Gastrocnemius medialis (tissue), 4 donors: Measurements from ENCODE around the gene CACNA2D3. TPM values are rescaled to one million over a fixed set of nuclear protein-coding genes. Genes with fewer than 3 reads are reported as not detected.

Source experiments
- ATAC-seq, 2 donors: fragments of 150-250 bp; one replicate each; pipeline ENCODE4 v1.9.1; 2016
- DNase-seq, 2 donors: peaks; one replicate each; pipeline ENCODE4 v3.0.0-alpha.2; 2019
- H3K27ac ChIP-seq, 4 donors: fragments of 200-600 bp; sonication (generic); 1 replicate in 1 of 4; 2 replicates in 3 of 4; pipeline ENCODE4 v1.5.1; 2016 to 2018; ENCODE audit warnings: mild to moderate bottlenecking in 2 of 4, moderate library complexity in 1 of 4
- H3K27me3 ChIP-seq, 3 donors: fragments of 200-600 bp; sonication (generic) in 2 of 3; 1 replicate in 1 of 3; 2 replicates in 2 of 3; pipeline versions ENCODE4 v1.5.1 to v1.6.0; 2016 to 2019; ENCODE audit warnings: mild to moderate bottlenecking in 1 of 3, moderate library complexity in 1 of 3
- H3K36me3 ChIP-seq, 2 donors: fragments of 200-600 bp; sonication (generic) in 1 of 2; one replicate each; pipeline ENCODE4 v1.5.1; 2017 to 2018
- H3K4me1 ChIP-seq, 2 donors: fragments of 200-600 bp; sonication (generic) in 1 of 2; one replicate each; pipeline ENCODE4 v1.5.1; 2016 to 2017; ENCODE audit warnings: mild to moderate bottlenecking in 2 of 2
- H3K4me3 ChIP-seq, 4 donors: fragments of 200-600 bp; sonication (generic) in 3 of 4; 1 replicate in 1 of 4; 2 replicates in 3 of 4; pipeline ENCODE4 v1.5.1; 2016 to 2019; ENCODE audit warnings: mild to moderate bottlenecking in 2 of 4
- H3K9me3 ChIP-seq, 3 donors: fragments of 200-600 bp; sonication (generic) in 2 of 3; 1 replicate in 1 of 3; 2 replicates in 2 of 3; pipeline ENCODE4 v1.5.1; 2016 to 2019
- POLR2A ChIP-seq, 2 donors: fragments of 450-650 bp; IDR thresholded peaks; one replicate each; pipeline ENCODE4 v1.6.1; 2017; ENCODE audit warnings: antibody characterized with exemption in 2 of 2, mild to moderate bottlenecking in 2 of 2, moderate library complexity in 2 of 2
- in situ Hi-C, 4 donors: fragments of 200-750 bp; cut with MboI; loops; one replicate each; pipeline versions ENCODE4 v1.15.0 to v1.8.0; 2017; ENCODE audit warnings: low sequenced_read_pairs in 4 of 4
- intact Hi-C: fragments of 100-400 bp; cut with DNase I; formaldehyde crosslinking; loops from one replicate; pipeline ENCODE4 v1.15.1; 2023; ENCODE audit warnings: low total_unique reads
- total RNA-seq, 4 donors: library from RNA; depleted of rRNA; stranded (reverse); fragments of >200 nt; gene quantifications; one replicate each; pipeline versions ENCODE4 v1.1.0 to v1.2.3, GENCODE V29; 2016
- TF ChIP-seq, protein P1 (sequence below), 5 experiments: fragments of 450-650 bp in 3 of 5; fragments of 200-600 bp in 2 of 5; sonication (generic) in 2 of 5; IDR thresholded peaks in 4 of 5; conservative IDR thresholded peaks in 1 of 5; 1 replicate in 4 of 5; 2 replicates in 1 of 5; pipeline ENCODE4 v1.5.1; 2016 to 2019; ENCODE audit warnings: antibody characterized with exemption in 5 of 5, mild to moderate bottlenecking in 3 of 5, moderate library complexity in 3 of 5

Gene CACNA2D3
- total RNA-seq, 4 donors from 2014 or later: 4.7 to 14.4 (median 7.1) TPM

GRCh38 chr3:54705730-54706129, 583.4 kb downstream of the CACNA2D3 start:
- Histone ChIP-seq H3K27me3 (no peaks in the 10 kb centered on the region), H3K36me3 (no peaks in the 10 kb centered on the region), H3K4me3 (no peak overlapping the region), H3K9me3 (no peaks in the 10 kb centered on the region), H3K27ac (no peak overlapping the region), H3K4me1 (no peaks in the 10 kb centered on the region)
- no peak for TF ChIP-seq POLR2A (IDR thresholded peaks at IDR 0.05)
- TF ChIP-seq, protein P1, sequence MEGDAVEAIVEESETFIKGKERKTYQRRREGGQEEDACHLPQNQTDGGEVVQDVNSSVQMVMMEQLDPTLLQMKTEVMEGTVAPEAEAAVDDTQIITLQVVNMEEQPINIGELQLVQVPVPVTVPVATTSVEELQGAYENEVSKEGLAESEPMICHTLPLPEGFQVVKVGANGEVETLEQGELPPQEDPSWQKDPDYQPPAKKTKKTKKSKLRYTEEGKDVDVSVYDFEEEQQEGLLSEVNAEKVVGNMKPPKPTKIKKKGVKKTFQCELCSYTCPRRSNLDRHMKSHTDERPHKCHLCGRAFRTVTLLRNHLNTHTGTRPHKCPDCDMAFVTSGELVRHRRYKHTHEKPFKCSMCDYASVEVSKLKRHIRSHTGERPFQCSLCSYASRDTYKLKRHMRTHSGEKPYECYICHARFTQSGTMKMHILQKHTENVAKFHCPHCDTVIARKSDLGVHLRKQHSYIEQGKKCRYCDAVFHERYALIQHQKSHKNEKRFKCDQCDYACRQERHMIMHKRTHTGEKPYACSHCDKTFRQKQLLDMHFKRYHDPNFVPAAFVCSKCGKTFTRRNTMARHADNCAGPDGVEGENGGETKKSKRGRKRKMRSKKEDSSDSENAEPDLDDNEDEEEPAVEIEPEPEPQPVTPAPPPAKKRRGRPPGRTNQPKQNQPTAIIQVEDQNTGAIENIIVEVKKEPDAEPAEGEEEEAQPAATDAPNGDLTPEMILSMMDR (IDR thresholded peaks at IDR 0.05 in 4 of 5, conservative IDR thresholded peaks at IDR 0.05 in 1 of 5): no peak
- DNase-seq (no peak), ATAC-seq (no peak)
- in situ Hi-C loops: no loop called here
- intact Hi-C loops: no loop called here

- Histone ChIP-seq H3K4me1 (no peaks in the 10 kb centered on the region), H3K27ac (no peak overlapping the region), H3K4me3 (no peak overlapping the region), H3K36me3 (no peaks in the 10 kb centered on the region), H3K27me3 (no peaks in the 10 kb centered on the region), H3K9me3 (no peaks in the 10 kb centered on the region)
- DNase-seq: no peak
- no peak for TF ChIP-seq POLR2A (IDR thresholded peaks at IDR 0.05)
- TF ChIP-seq, protein P1 (IDR thresholded peaks at IDR 0.05 in 4 of 5, conservative IDR thresholded peaks at IDR 0.05 in 1 of 5): no peak
- in situ Hi-C loops: no loop called here
- no peak for ATAC-seq
- intact Hi-C loops: no loop called here
These were observed 584.4 kb downstream of the CACNA2D3 start for GRCh38 chr3:54706738-54707137.

DNA sequence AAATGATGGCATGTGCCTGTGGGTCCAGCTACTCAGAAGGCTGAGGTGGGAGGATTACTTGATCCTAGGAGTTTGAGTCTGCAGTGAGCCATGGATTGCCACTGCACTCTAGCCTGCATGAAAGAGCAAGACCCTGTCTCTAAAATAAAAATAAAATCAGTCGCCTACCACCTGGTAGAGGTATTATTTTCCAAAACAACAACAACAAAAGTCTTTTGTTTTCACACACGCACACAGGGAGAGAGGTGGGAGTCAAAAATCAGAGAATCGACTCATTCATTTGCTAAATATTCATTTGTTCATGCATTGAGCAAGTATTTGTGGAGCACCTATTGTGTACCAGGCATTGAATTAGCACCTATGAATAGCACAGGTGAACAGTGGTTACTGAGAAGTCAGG, 587.4 kb downstream of the CACNA2D3 start:
- TF ChIP-seq, protein P1 (IDR thresholded peaks at IDR 0.05 in 4 of 5, conservative IDR thresholded peaks at IDR 0.05 in 1 of 5): no peak
- TF ChIP-seq POLR2A (IDR thresholded peaks at IDR 0.05): no peak
- Histone ChIP-seq H3K27ac (no peak overlapping the region), H3K27me3 (no peaks in the 10 kb centered on the region), H3K4me1 (no peaks in the 10 kb centered on the region), H3K36me3 (no peaks in the 10 kb centered on the region), H3K4me3 (no peak overlapping the region), H3K9me3 (no peaks in the 10 kb centered on the region)
- in situ Hi-C loops: no loop called here
- DNase-seq (no peak), ATAC-seq (no peak)
- intact Hi-C loops: no loop called here

GRCh38 chr3:54710954-54711353, 588.6 kb downstream of the CACNA2D3 start:
- H3K4me1 ChIP-seq: no peaks in the 10 kb centered on the region
- in situ Hi-C loops (no loop called here), intact Hi-C loops (no loop called here)
- ATAC-seq (no peak), DNase-seq (no peak)
- H3K4me3 ChIP-seq: no peak overlapping the region
- H3K9me3 ChIP-seq: no peaks in the 10 kb centered on the region
- no peaks in the 10 kb centered on the region for H3K27me3 ChIP-seq
- no peaks in the 10 kb centered on the region for H3K36me3 ChIP-seq
- no peak for TF ChIP-seq POLR2A (IDR thresholded peaks at IDR 0.05)
- TF ChIP-seq, protein P1 (IDR thresholded peaks at IDR 0.05 in 4 of 5, conservative IDR thresholded peaks at IDR 0.05 in 1 of 5): no peak
- no peak overlapping the region for H3K27ac ChIP-seq

- ATAC-seq (no peak), DNase-seq (no peak)
- no peaks in the 10 kb centered on the region for H3K4me1 ChIP-seq
- in situ Hi-C loops (no loop called here), intact Hi-C loops (no loop called here)
- H3K9me3 ChIP-seq: no peaks in the 10 kb centered on the region
- no peaks in the 10 kb centered on the region for H3K36me3 ChIP-seq
- H3K4me3 ChIP-seq: no peak overlapping the region
- H3K27me3 ChIP-seq: no peaks in the 10 kb centered on the region
- H3K27ac ChIP-seq: no peak overlapping the region
- no peak for TF ChIP-seq POLR2A (IDR thresholded peaks at IDR 0.05)
- TF ChIP-seq, protein P1 (IDR thresholded peaks at IDR 0.05 in 4 of 5, conservative IDR thresholded peaks at IDR 0.05 in 1 of 5): no peak
These were observed 590.2 kb downstream of the CACNA2D3 start for GRCh38 chr3:54712539-54712938.
